Fibroblast of pulmonary artery (primary cell): Measurements from ENCODE around the gene CHD9.
"Not testable (repeated sequence)": the region's sequence is repeated elsewhere in the genome, so short reads cannot be mapped to it uniquely, and the experiment has no call there.

Experiments
- DNase-seq: peaks from one replicate; pipeline ENCODE4 v3.0.0-alpha.2; 2010; ENCODE audit warnings: low read depth
- H3K4me3 ChIP-seq: replicated peaks from 2 replicates; pipeline ENCODE4 v1.5.1; 2011; ENCODE audit warnings: low read depth, mild to moderate bottlenecking, control low read depth, low read length, moderate library complexity
- TF ChIP-seq, protein P1 (sequence below): IDR thresholded peaks from 2 replicates; pipeline ENCODE4 v1.5.1; 2011; ENCODE audit warnings: mild to moderate bottlenecking, control low read depth, low read length, inconsistent platforms; ENCODE audit errors: missing control alignments

CHD9 gene

DNA sequence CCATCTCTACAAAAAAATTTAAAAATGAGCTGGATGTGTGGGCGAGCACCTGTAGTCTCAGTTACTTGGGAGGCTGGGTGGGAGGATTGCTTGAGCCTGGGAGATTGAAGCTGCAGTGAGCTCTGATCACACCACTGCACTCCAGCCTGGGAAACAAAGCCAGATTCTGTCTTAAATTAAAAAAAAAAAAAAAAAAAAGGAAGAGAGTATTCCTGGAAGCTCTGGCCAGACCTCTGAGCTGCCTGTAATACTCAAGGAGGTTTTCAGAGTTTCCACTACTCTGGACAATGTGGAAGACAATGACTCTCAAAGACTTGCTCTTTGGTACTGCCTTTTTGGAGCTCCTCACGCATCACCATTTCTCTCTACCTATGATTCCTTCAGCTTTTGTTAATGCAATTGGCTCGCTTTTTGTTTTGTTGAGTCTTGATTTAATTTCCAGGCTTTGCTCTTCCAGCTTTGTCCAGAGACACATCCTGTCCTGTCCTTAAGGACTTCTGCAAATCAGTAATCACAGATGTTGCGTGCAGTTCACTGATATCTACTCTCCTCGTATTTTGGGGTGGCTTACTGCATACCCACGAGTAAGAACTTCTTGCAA, 10.8 kb downstream of the CHD9 start:
- H3K4me3 ChIP-seq, result no peak overlapping the region
- peak; percentile 44 for DNase-seq
- TF ChIP-seq, protein P1, sequence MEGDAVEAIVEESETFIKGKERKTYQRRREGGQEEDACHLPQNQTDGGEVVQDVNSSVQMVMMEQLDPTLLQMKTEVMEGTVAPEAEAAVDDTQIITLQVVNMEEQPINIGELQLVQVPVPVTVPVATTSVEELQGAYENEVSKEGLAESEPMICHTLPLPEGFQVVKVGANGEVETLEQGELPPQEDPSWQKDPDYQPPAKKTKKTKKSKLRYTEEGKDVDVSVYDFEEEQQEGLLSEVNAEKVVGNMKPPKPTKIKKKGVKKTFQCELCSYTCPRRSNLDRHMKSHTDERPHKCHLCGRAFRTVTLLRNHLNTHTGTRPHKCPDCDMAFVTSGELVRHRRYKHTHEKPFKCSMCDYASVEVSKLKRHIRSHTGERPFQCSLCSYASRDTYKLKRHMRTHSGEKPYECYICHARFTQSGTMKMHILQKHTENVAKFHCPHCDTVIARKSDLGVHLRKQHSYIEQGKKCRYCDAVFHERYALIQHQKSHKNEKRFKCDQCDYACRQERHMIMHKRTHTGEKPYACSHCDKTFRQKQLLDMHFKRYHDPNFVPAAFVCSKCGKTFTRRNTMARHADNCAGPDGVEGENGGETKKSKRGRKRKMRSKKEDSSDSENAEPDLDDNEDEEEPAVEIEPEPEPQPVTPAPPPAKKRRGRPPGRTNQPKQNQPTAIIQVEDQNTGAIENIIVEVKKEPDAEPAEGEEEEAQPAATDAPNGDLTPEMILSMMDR, result no peak

- TF ChIP-seq, protein P1, result no peak
- no peak overlapping the region for H3K4me3 ChIP-seq
- DNase-seq, result no peak
These were observed 12.9 kb downstream of the CHD9 start for GRCh38 chr16:53067675-53068074.

GRCh38 chr16:53068423-53068833, 13.6 kb downstream of the CHD9 start:
- DNase-seq, result no peak
- H3K4me3 ChIP-seq, result no peak overlapping the region
- TF ChIP-seq, protein P1, result no peak

DNA sequence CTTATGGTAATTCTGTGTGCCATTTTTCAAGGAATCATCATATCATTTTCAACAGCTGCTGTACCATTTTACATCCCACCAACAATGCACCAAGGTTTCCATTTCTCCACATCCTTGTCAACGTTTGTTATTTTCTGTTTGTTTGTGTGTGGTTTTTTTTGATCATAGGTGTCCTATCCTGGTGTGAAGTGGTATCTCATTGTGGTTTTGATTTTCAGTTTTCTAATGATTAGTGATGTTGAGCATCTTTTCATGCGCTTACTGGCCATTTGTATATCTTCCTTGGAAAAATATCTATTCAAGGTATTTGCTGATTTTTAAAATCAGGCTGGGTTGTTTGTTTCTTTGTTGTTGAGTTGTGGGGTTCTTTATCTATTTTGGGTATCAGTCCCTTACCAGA, 15.0 kb downstream of the CHD9 start:
- DNase-seq, result no peak
- TF ChIP-seq, protein P1, result no peak
- no peak overlapping the region for H3K4me3 ChIP-seq

GRCh38 chr16:53071748-53072301, 17.0 kb downstream of the CHD9 start:
- H3K4me3 ChIP-seq, result peak overlapping the region; percentile 23
- DNase-seq, result peak; percentile 84
- TF ChIP-seq, protein P1, result no peak

DNA sequence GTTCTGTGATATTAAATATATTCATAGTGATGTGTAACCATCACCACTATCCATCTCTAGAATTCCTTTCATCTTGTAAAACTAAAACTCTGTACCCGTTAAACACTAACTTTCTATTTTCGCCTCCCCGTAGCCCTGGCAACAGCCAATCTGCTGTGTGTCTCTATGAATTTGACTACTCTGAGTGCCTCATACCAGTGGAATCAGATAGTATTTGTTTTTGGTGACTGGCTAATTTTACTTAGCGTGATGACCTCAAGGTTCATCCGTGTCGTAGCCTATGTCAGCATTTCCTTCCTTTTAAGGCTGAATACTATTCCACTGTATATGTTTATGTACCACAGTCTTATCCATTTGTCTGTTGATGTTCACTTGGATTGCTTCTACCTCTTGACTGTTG, 18.2 kb downstream of the CHD9 start:
- H3K4me3 ChIP-seq, result no peak overlapping the region
- no peak for DNase-seq
- TF ChIP-seq, protein P1, result no peak

DNA sequence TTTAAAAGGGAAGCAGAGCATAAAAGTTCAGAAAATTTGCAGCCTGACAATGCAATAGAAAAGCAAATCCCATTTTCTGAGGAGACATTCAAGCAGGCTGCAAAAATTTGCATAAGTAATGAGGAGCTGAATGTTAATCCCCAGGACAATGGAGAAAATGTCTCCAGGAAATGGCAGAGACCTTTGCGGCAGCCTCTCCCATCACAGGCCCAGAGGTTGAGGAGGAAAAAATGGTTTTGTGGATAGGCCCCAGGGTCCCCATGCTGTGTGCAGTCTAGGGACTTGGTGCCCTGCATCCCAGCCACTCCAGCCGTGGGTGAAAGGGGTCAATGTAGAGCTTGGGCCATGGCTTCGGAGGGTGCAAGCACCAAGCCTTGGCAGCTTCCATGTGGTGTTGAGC, 19.5 kb downstream of the CHD9 start:
- DNase-seq, H3K4me3 ChIP-seq: not testable (repeated sequence)

GRCh38 chr16:53075461-53075860, 20.7 kb downstream of the CHD9 start:
- DNase-seq, result not testable (repeated sequence)

More at GRCh38 chr16:53075461-53075860, 20.7 kb downstream of the CHD9 start:
- not testable (repeated sequence) for H3K4me3 ChIP-seq
